Skin of body (tissue), 2 donors: ENCODE measurements around the gene TACSTD2. TPM values are rescaled to one million over a fixed set of nuclear protein-coding genes. Genes with fewer than 3 reads are reported as not detected.
"Not testable (repeated sequence)": the region's sequence is repeated elsewhere in the genome, so short reads cannot be mapped to it uniquely, and the experiment has no call there.

Source experiments
- DNase-seq: peaks from one replicate; lab custom pipeline; 2025; lab: John Stamatoyannopoulos, UW
- total RNA-seq: library from RNA; depleted of rRNA; stranded (reverse); fragments of >200 nt; gene quantifications from one replicate; pipeline ENCODE4 v1.2.3, GENCODE V29; 2014

TACSTD2 gene, protein sequence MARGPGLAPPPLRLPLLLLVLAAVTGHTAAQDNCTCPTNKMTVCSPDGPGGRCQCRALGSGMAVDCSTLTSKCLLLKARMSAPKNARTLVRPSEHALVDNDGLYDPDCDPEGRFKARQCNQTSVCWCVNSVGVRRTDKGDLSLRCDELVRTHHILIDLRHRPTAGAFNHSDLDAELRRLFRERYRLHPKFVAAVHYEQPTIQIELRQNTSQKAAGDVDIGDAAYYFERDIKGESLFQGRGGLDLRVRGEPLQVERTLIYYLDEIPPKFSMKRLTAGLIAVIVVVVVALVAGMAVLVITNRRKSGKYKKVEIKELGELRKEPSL
- 83.3 TPM for total RNA-seq

DNA sequence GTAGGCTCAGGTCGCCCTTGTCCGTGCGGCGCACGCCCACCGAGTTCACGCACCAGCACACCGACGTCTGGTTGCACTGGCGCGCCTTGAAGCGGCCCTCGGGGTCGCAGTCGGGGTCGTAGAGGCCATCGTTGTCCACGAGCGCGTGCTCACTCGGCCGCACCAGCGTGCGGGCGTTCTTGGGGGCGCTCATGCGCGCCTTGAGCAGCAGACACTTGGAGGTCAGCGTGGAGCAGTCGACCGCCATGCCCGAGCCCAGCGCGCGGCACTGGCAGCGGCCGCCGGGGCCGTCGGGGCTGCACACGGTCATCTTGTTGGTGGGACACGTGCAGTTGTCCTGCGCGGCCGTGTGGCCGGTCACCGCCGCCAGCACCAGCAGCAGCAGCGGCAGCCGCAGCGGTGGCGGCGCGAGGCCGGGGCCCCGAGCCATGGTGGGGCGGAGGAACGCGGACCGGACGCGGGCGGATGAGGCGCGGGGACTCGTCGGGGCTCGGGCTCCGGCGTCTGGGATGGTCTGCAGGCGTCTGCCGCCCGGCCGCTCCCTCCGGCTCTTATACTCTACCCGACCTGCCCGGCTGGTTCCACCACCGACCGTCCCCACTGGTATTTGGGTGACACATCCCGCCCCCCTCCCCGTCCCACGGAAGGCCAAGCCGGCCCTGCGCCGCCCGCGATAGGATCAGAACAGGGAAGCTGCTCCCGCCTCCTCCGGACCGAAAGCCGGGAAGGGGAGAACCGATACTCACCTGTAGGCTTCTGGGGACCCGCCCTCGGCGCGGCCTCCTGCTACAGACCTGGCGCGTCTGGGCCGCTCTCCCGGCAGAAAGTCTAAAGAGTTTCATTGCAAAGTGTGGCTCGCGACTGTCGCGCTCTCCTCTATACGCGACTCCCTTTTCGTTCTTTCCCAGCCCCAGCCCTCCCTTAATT lies at the start of gene TACSTD2:
TSS of gene TACSTD2 (minus strand) at position 526 of the 927 bp plus-strand sequence. CDS start at position 430, 96 bp downstream.
- DNase-seq = no peak

DNA sequence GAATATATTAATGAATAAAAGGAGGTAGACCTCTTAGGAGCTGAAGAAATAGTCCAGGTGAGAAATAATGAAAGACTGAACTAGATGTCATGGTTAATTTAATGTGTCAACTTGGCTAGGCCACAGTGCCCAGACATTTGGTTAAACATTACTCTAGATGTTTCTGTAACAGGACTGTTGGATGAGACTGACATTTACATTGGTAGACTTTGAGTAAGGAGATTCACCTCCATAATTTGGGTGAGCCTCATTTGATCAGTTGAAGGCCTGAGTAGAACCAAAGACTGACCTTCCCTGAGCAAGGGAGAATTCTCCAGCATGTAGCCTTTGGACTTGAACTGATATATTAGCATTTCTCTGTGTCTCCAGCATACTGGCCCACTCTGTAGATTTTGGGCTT lies 49.2 kb upstream of the TACSTD2 start:
- DNase-seq = no peak

DNA sequence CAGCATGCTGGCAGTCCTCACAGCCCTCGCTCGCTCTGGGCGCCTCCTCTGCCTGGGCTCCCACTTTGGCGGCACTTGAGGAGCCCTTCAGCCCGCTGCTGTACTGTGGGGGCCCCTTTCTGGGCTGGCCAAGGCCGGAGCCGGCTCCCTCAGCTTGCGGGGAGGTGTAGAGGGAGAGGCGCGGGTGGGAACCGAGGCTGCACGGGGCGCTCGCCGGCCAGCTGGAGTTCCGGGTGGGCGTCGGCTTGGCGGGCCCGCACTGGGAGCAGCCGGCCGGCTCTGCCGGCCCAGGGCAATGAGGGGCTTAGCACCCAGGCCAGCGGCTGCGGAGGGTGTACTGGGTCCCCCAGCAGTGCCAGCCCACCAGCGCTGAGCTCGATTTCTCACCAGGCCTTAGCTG lies 46.2 kb upstream of the TACSTD2 start:
- DNase-seq = not testable (repeated sequence)

DNA sequence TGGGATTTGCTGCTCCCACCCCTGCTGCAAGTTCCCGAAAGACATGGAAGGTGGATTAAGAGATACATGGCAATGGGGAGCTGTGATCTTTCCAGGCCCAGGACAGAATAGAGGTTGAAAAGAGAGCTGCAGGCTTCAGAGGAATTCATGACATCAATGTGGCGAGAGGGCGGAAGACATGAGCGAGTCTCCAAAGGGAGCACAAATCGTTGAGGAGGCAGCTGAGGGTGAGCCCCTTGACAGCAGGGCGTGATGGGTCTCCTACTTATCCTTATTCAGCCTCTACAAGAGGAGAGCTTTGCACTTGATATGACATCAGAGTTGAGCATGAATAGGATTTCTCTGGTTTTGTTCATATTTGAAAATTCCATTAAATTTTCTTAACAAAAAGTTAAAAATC lies 45.5 kb upstream of the TACSTD2 start:
- no peak for DNase-seq

DNA sequence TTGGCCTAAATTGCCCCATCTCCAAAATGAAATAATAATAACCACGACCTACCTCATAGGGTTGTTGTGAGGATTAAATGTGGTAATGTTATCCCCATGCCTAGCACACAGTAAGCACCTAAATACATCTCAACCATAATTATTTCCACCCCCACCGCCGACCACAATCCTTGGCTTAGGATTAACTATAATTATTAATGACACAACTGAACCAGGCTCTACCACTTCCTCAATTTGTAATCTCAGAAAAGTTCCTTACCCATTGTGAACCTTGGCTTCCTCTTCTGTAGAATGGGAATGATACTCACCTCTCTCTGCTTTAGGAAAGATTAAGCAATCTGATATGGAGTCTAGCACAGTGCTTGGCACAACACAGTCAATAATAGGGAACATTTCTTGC lies 44.3 kb upstream of the TACSTD2 start:
- DNase-seq = no peak

DNA sequence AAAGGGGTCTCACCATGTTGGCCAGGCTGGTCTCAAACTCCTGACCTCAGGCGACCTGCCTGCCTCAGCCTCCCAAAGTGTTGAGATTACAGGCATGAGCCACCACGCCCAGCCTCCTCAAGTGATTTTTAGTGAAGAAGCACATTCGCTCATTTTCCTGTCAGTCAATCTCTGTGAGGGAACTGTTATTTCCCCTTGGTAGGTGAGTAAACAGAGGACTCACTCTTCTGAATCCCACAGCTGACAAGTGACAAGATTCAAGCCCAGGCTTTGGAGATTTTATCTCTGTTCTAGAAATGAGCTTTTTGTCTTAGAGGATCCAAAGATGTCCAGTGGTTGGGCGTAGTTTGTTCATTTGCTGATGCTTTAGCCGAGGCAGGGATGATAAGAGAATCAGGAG lies 43.9 kb upstream of the TACSTD2 start:
- no peak for DNase-seq

DNA sequence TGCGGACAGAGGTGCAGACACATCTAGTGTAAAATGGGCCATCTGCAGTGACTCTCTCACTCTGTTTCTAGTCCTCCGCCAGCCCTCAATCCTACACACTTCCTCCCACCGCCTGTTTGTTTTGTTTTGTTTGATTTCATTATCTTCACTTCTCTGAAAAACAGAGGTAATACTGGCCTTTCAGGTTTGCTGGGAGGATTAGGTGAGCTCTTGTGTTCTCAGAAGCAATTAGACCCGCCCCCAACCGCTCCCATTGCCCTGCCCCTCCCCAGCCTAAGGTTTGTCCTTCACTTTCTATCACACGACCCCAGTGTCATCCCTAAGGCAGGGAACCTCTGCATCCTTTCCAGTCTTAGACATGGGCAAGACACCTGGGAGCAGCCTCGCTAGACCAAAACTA lies 43.2 kb upstream of the TACSTD2 start:
- no peak for DNase-seq

DNA sequence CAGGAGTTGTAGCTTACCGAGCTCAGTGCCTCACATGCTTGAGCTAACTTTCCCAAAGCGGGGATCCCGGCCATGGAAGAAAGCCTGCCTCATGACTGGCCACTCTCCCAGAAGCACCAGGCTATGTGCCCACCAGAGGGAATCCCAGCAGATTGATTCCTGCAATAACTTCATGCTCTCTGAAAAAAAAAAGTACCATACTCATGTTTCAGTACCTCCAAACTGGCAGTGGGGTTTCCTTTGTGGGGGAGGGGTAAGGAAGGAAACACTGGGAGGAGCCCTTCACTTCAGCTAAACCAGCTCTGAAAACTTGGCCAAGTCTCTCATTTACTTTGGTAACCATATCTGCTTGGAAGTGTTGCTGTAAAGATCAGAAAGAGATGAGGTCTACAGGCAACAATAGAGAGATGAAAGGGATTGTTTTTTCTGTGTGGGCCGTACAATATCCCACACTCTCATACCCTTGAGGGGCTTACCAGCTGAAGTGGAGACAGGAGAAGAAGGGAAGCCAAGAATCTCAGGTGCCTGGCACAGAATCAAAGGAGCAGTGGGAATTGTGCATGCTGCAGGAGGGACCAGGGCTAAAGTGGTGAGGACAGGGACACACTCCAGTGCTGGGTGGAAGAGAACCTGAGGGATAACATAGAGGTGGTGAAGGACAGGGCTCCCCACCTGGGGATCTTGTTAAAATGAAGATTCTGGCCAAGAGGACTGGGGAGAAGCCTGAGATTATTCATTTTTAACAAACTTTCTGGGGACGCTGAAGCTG lies 42.4 kb upstream of the TACSTD2 start:
- DNase-seq = no peak

DNA sequence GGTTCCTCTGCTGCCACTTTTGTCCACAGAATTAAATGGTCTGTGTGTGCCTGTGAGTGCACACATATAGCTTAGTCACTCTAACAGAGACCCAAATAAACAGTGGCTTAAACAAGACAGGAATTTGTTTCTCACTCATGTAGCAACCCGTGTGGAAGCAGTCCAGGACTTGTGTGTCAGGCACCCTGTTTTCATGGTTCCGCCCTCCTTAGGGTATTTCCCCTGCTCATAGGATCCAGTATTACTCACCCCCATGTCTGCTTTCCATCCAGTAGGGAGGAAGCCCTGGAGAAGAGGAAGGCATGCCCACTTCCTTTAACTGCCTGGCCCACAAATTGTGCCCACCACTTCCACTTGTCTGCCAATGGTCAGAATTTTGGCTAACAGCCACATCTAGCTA lies 41.3 kb upstream of the TACSTD2 start:
- DNase-seq = no peak

DNA sequence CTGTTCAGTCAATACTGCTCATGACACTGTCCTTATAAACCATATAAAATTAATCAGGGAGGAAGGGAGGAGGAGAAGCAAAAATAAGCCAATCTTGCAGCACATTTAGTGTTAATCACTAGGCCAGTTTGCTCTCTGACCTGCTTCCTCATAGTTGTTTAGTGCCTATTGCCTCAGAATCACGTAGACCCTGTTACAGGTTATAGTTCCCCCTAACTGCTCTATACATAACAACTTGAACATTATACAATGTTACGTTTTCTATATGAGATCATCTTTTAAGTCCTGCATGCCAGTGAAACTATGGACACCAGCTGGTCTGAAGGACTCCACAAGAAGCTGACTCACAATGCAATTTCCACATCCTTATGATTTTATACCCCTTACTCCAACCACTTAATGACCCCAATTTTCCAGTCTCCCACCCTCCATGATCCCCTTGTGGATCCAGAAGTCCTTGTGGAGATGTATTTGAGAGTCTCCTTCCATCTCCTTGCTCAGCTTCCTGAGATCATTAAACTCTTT lies 34.9 kb upstream of the TACSTD2 start:
- DNase-seq = no peak

DNA sequence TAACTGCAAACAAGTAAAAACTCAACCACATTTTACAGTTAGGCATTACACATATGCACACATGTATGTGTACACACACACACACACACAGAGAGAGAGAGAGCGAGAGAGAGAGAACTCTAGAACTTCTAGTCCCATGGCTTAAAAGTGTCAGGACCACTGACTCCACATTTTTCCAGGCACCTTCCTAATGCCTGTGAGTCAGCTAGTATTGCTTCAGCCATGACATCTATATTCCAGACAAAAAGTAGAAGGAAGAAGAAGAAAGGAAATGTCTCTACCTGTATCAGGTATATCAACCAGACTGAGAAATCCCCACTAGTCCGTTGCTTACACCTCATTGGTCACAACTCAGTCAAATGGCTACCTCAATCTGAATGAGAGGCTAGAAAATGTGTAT lies 31.9 kb upstream of the TACSTD2 start:
- no peak for DNase-seq

DNA sequence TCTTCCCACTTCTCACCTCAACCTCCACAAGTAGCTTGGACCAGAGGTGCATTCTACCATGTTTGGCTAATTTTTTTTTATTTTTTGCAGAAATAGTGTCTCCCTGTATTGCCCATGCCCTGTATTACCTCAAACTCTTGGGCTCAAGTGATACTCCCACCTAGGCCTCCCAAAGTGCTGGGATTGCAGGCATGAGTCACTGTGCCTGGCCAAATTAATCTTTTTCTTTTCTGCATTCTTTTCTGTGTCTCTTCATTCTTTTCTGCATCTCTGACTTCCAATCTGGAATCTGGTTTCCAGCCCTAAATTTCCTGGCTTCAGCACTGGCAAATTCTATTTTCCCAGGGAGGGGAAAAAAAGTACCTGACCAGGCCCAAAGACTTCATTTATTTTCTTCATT lies 31.2 kb upstream of the TACSTD2 start:
- no peak for DNase-seq

DNA sequence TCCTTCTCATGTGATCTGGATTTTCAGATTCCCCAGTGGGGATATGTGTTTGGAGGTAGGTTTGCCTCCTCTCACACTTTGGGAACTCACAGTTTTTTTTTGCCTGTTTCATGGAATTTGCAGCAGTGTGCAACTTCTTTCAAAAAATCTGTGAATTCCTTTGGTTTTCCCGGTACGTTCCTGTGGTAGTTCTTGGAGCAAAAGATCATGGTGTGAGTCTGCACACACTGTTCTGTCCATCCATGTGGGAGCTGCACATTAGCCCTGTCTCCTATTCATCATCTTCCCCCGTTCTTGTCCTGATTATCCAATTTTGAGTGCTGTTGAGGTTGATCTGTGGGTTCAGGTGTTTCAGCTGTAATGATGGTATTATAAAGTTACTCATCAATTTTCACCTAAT lies 30.3 kb upstream of the TACSTD2 start:
- no peak for DNase-seq

DNA sequence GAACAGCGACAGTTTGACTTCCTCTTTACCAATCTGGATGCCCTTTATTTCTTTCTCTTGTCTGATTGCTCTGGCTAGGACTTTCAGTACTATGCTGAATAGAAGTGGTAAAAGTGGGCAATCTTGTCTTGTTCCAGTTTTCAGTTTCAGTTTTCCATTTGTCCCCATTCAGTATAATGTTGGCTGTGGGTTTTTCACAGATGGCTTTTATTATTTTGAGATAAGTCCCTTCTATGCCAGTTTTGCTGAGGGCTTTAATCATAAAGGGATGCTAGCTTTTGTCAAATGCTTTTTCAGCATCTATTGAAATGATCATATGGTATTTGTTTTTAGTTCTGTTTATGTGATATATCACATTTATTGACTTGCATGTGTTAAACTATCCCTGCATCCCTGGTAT lies 24.9 kb upstream of the TACSTD2 start:
- DNase-seq = not testable (repeated sequence)

DNA sequence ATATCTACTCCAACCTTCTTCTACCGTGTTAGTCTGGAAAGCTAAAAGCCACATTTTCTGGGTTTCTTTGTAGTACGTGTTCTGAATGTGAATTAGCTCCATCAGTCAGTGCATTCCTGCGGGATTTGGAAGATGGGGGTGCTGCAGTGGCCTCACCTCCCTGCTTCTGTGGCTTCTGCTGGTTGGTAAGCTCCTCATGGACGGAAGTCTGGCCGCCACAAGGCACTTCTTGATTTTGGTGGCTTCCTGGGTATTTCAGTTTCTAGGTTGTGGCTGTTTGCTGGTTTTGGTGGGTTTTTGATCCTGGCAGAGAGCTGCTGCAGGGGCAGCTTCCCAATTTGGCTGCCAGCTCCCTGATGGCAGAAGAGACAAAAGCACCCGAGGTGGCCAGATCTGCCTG lies 20.9 kb upstream of the TACSTD2 start:
- DNase-seq = no peak

DNA sequence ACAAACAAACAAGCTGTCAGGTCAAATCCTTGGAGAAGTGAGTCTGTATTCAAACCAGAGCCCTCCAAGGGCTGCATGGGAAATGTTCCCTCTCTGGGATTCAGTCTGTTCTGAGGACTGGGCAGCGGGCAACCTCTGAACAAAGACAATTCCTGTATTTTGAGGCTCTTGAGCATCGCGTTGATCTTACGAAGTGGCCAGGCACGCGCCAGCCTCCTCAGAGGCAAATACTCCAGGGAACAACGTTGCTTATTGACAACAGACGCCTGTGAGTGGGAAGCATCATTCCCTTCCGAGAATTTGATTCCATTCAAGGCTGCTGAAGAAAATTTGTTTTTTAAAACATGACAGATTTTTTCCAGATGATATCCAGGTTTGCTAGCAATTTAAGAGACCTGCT lies 20.0 kb upstream of the TACSTD2 start:
- peak; percentile 16 for DNase-seq

DNA sequence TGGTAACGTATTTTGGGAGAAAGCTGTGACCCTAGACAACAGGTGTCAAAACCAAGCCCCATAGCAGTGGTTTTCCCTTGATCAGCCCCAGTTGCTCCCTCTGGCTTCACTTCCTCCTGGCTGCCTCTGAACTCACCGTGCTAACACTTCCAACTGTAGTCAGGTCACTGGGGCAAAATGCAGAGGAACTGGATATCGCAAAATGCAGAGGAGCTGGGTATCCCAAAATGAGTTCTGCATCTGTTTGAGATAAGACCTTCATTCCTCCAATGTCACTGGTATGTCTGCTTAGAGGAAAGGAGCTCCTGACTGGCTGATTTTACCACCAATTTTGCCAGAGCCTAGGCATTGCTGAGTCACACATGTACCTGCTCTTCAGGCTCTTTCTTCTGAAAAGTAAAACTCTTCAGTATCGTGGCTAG lies 19.6 kb upstream of the TACSTD2 start:
- no peak for DNase-seq

DNA sequence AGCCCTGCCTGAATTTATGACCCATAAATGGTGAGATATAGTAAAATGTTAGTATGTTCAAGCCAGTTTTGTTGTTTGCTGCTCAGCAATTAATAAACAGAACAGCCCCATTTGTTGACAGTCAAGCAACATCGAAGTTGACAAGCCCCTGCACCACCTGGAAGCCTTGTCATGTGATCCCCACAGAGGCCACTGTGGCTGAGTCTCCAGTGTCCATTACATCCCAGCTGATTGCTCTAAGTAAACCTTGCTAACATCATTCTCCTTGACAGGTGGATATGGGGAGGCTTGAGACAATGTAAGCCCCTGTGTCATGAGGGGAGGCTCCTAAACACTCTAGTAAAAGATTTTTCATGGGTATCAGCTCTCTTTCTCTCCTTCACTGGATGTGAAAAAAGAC lies 17.5 kb upstream of the TACSTD2 start:
- no peak for DNase-seq

DNA sequence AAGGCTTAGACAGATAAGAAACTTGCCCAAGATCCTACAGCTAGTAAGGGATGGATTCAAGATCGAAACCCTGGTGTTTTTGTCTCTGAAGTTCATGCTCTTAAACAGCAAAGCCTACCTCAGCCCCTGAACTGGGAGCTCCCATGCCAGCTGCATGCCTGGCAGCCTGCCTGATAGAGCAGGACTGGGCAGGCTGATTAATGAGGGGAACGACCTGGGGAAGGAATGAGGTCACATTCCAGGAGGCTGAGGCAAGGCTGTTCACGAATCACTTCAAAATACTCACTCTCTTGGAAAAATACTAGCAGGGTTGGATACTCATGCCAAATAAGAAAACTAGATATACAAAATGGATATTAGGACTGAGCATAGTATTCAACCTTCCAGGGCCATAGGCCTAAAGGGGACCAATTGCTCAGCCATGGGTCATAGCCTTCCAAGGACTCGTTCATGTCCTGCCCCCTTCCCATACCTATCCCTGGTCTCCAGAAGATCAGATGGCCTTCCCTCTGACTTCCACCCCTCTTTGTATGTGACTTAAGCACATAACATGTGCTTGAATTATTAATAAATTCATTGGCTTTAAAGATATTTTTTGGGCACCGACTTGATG lies 15.6 kb upstream of the TACSTD2 start:
- DNase-seq = no peak

DNA sequence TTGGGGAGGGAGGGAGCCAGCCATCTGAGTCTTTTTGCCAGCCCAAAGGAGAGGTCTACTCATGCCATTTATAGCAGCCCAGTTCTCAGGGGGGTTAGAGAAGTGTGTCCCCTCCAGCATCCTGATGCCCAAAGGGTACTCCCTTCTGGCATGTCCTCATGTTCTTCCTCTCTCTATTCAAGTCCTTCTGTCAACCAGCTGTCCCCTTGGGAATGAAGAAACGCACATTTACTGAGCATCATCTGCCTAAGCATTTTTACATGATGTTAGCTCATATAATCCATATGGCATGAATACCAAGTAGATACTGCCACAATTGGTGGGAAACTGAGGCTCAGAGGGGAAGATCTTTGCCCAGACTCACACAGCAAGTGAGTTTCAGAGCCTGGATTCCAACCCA lies 14.8 kb upstream of the TACSTD2 start:
- no peak for DNase-seq

DNA sequence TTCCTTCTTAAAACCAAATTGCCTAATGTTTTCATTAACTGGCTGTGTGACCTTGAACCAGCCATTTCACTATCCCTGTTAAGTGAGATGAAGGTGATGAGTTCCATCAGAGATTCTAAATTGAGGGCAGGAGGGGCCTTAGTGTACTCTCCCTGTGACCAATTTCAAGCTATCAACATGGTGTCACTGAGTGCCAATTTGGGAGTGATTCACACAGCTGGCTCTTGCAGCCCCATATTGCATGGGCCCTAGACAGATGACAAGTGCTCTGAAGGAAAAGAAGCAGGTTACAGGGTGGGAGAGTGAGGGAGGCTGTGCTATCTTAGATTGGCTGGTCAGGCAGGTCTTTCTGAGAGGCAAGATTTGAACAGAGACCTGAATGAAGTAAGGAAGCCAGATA lies 13.0 kb upstream of the TACSTD2 start:
- no peak for DNase-seq
